ENCODE measurements around the gene SNX9.
"Not testable (repeated sequence)": the region's sequence is repeated elsewhere in the genome, so short reads cannot be mapped to it uniquely, and the experiment has no call there.

Gene SNX9

DNA sequence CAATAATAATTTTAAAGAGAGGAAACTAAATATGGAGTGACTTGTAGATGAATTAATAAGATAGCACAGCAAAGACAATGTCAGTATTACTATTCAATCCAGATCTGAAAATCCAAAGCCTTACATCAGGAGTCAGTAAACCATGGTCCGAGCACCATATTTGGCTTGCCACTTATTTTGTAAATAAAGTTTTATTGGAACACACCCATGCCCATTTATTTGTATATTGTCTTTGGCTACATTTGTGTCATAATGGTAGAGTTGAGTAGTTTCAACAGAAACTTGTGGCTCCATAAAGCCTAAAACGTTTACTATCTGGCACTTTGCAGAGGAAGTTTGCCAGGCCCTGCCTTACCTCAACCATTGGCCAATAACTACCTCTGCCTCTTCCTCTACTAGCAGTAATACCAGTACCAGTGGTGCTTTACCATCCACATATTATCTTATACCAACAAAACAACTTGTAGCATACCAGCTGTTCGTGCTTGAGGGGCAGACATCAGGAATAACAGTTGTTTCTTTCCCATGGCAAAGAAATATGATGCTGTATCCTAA lies 106.8 kb downstream of the SNX9 start:
- Histone ChIP-seq H3K4me1 (ENCODE audit: control insufficient read depth, insufficient read depth, low read length, poor library complexity, severe bottlenecking) (no peaks in the 10 kb centered on the region), H3K9me3 (ENCODE audit: control insufficient read depth, low read length) (no peaks in the 10 kb centered on the region), H3K27me3 (replicated peaks; ENCODE audit: control insufficient read depth, insufficient read depth, low read length, poor library complexity, severe bottlenecking) (no peaks in the 10 kb centered on the region), H3K27ac (ENCODE audit: insufficient read depth, low read length, poor library complexity, severe bottlenecking) (no peak overlapping the region), H3K4me3 (ENCODE audit: insufficient read depth, low read depth, low read length, poor library complexity, severe bottlenecking) (no peak overlapping the region), H3K36me3 (ENCODE audit: control insufficient read depth, insufficient read depth, low read length) (peaks cover 51% of the 10 kb centered on the region)
- DNase-seq: no peak

DNA sequence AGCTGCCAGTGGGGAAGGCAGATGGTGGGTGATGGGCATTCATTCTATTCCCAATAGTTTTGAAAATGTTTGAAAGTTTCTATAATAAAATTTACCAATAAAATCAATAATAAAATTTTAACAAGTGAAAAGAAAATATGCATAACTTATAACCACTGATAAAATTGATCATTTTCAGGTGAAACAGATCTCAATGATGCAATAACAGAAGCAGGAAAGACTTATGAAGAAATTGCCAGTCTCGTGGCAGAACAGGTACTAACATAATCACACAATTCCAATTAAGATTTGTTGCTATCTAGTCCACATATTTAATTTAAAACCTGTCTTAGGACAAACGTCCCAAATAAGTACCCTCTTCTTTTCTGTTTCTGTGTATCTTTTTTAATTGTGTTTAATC lies 112.7 kb downstream of the SNX9 start:
- DNase-seq: no peak
- H3K27me3 ChIP-seq (replicated peaks; ENCODE audit: control insufficient read depth, insufficient read depth, low read length, poor library complexity, severe bottlenecking): no peaks in the 10 kb centered on the region
- H3K4me3 ChIP-seq (ENCODE audit: insufficient read depth, low read depth, low read length, poor library complexity, severe bottlenecking): no peak overlapping the region
- H3K4me1 ChIP-seq (ENCODE audit: control insufficient read depth, insufficient read depth, low read length, poor library complexity, severe bottlenecking): no peaks in the 10 kb centered on the region
- H3K36me3 ChIP-seq (ENCODE audit: control insufficient read depth, insufficient read depth, low read length): peaks cover 64% of the 10 kb centered on the region
- no peaks in the 10 kb centered on the region for H3K9me3 ChIP-seq (ENCODE audit: control insufficient read depth, low read length)
- no peak overlapping the region for H3K27ac ChIP-seq (ENCODE audit: insufficient read depth, low read length, poor library complexity, severe bottlenecking)

GRCh38 chr6:157937318-157937717 lies 114.3 kb downstream of the SNX9 start:
- H3K27me3 ChIP-seq (replicated peaks; ENCODE audit: control insufficient read depth, insufficient read depth, low read length, poor library complexity, severe bottlenecking): no peaks in the 10 kb centered on the region
- H3K27ac ChIP-seq (ENCODE audit: insufficient read depth, low read length, poor library complexity, severe bottlenecking): no peak overlapping the region
- H3K4me3 ChIP-seq (ENCODE audit: insufficient read depth, low read depth, low read length, poor library complexity, severe bottlenecking): no peak overlapping the region
- no peak for DNase-seq
- no peaks in the 10 kb centered on the region for H3K4me1 ChIP-seq (ENCODE audit: control insufficient read depth, insufficient read depth, low read length, poor library complexity, severe bottlenecking)
- no peaks in the 10 kb centered on the region for H3K9me3 ChIP-seq (ENCODE audit: control insufficient read depth, low read length)
- peaks cover 64% of the 10 kb centered on the region for H3K36me3 ChIP-seq (ENCODE audit: control insufficient read depth, insufficient read depth, low read length)

DNA sequence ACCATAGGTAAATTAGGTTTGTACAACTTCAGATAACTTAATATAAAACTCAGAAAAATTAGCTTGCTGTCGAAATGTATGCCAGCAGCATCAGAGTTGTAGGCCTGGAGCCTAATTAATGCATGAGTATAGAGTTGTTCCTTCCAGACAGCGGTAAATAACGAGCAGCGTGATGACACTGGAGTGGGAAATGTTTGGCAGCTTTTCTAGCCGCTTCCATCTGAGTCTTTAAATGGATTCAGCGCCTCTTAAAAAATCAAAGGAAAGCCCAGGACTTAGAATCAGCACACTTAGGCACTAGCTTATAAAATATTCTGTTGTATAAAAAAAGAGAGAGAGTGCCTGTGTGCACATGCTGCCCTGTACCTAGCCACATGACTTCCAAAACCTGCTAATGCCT lies 114.9 kb downstream of the SNX9 start:
- Histone ChIP-seq H3K4me1 (ENCODE audit: control insufficient read depth, insufficient read depth, low read length, poor library complexity, severe bottlenecking) (no peaks in the 10 kb centered on the region), H3K27ac (ENCODE audit: insufficient read depth, low read length, poor library complexity, severe bottlenecking) (no peak overlapping the region), H3K27me3 (replicated peaks; ENCODE audit: control insufficient read depth, insufficient read depth, low read length, poor library complexity, severe bottlenecking) (no peaks in the 10 kb centered on the region), H3K4me3 (ENCODE audit: insufficient read depth, low read depth, low read length, poor library complexity, severe bottlenecking) (no peak overlapping the region), H3K36me3 (ENCODE audit: control insufficient read depth, insufficient read depth, low read length) (peaks cover 66% of the 10 kb centered on the region), H3K9me3 (ENCODE audit: control insufficient read depth, low read length) (no peaks in the 10 kb centered on the region)
- no peak for DNase-seq

- not testable (repeated sequence) for H3K27me3 ChIP-seq (replicated peaks; ENCODE audit: control insufficient read depth, insufficient read depth, low read length, poor library complexity, severe bottlenecking); H3K4me3 ChIP-seq (ENCODE audit: insufficient read depth, low read depth, low read length, poor library complexity, severe bottlenecking); DNase-seq; H3K9me3 ChIP-seq (ENCODE audit: control insufficient read depth, low read length); H3K27ac ChIP-seq (ENCODE audit: insufficient read depth, low read length, poor library complexity, severe bottlenecking); H3K4me1 ChIP-seq (ENCODE audit: control insufficient read depth, insufficient read depth, low read length, poor library complexity, severe bottlenecking)
- peaks cover 68% of the 10 kb centered on the region for H3K36me3 ChIP-seq (ENCODE audit: control insufficient read depth, insufficient read depth, low read length)
Observed at GRCh38 chr6:157940375-157941036, 117.5 kb downstream of the SNX9 start.

GRCh38 chr6:157941101-157941863 lies 118.2 kb downstream of the SNX9 start:
- no peak for DNase-seq
- Histone ChIP-seq H3K27ac (ENCODE audit: insufficient read depth, low read length, poor library complexity, severe bottlenecking) (no peak overlapping the region), H3K27me3 (replicated peaks; ENCODE audit: control insufficient read depth, insufficient read depth, low read length, poor library complexity, severe bottlenecking) (no peaks in the 10 kb centered on the region), H3K9me3 (ENCODE audit: control insufficient read depth, low read length) (no peaks in the 10 kb centered on the region), H3K36me3 (ENCODE audit: control insufficient read depth, insufficient read depth, low read length) (peaks cover 68% of the 10 kb centered on the region), H3K4me3 (ENCODE audit: insufficient read depth, low read depth, low read length, poor library complexity, severe bottlenecking) (no peak overlapping the region), H3K4me1 (ENCODE audit: control insufficient read depth, insufficient read depth, low read length, poor library complexity, severe bottlenecking) (no peaks in the 10 kb centered on the region)

GRCh38 chr6:157942351-157942750 lies 119.3 kb downstream of the SNX9 start:
- Histone ChIP-seq H3K4me1 (ENCODE audit: control insufficient read depth, insufficient read depth, low read length, poor library complexity, severe bottlenecking) (no peaks in the 10 kb centered on the region), H3K36me3 (ENCODE audit: control insufficient read depth, insufficient read depth, low read length) (peaks cover 64% of the 10 kb centered on the region)
- DNase-seq: no peak

GRCh38 chr6:157943249-157943963 lies 120.4 kb downstream of the SNX9 start:
- no peak overlapping the region for H3K27ac ChIP-seq (ENCODE audit: insufficient read depth, low read length, poor library complexity, severe bottlenecking)
- no peaks in the 10 kb centered on the region for H3K9me3 ChIP-seq (ENCODE audit: control insufficient read depth, low read length)
- H3K4me3 ChIP-seq (ENCODE audit: insufficient read depth, low read depth, low read length, poor library complexity, severe bottlenecking): no peak overlapping the region
- H3K36me3 ChIP-seq (ENCODE audit: control insufficient read depth, insufficient read depth, low read length): peaks cover 55% of the 10 kb centered on the region
- DNase-seq: no peak
- no peaks in the 10 kb centered on the region for H3K27me3 ChIP-seq (replicated peaks; ENCODE audit: control insufficient read depth, insufficient read depth, low read length, poor library complexity, severe bottlenecking)
- no peaks in the 10 kb centered on the region for H3K4me1 ChIP-seq (ENCODE audit: control insufficient read depth, insufficient read depth, low read length, poor library complexity, severe bottlenecking)

More at GRCh38 chr6:157942351-157942750, 119.3 kb downstream of the SNX9 start:
- Histone ChIP-seq H3K9me3 (ENCODE audit: control insufficient read depth, low read length) (no peaks in the 10 kb centered on the region), H3K4me3 (ENCODE audit: insufficient read depth, low read depth, low read length, poor library complexity, severe bottlenecking) (no peak overlapping the region), H3K27me3 (replicated peaks; ENCODE audit: control insufficient read depth, insufficient read depth, low read length, poor library complexity, severe bottlenecking) (no peaks in the 10 kb centered on the region), H3K27ac (ENCODE audit: insufficient read depth, low read length, poor library complexity, severe bottlenecking) (no peak overlapping the region)

GRCh38 chr6:157943964-157944283 lies 120.9 kb downstream of the SNX9 start:
- Histone ChIP-seq H3K27me3 (replicated peaks; ENCODE audit: control insufficient read depth, insufficient read depth, low read length, poor library complexity, severe bottlenecking) (no peaks in the 10 kb centered on the region), H3K27ac (ENCODE audit: insufficient read depth, low read length, poor library complexity, severe bottlenecking) (no peak overlapping the region), H3K4me3 (ENCODE audit: insufficient read depth, low read depth, low read length, poor library complexity, severe bottlenecking) (no peak overlapping the region), H3K4me1 (ENCODE audit: control insufficient read depth, insufficient read depth, low read length, poor library complexity, severe bottlenecking) (no peaks in the 10 kb centered on the region), H3K36me3 (ENCODE audit: control insufficient read depth, insufficient read depth, low read length) (peaks cover 50% of the 10 kb centered on the region), H3K9me3 (ENCODE audit: control insufficient read depth, low read length) (no peaks in the 10 kb centered on the region)
- DNase-seq: no peak

All from effector memory CD4-positive, alpha-beta T cell (primary cell).